Adrenal gland (tissue), 12 donors: ENCODE data around the gene SMC1B. TPM values are rescaled to one million over a fixed set of nuclear protein-coding genes. Genes with fewer than 3 reads are reported as not detected.

Source experiments
- DNase-seq, 7 donors: peaks; one replicate each; pipeline ENCODE4 v3.0.0-alpha.2; 2019 to 2020
- H3K27ac ChIP-seq, 5 donors: fragments of 200-600 bp; sonication (generic) in 4 of 5; 1 replicate in 3 of 5; 2 replicates in 2 of 5; pipeline versions ENCODE4 v1.5.1 to v1.8.0; 2016 to 2020; ENCODE audit warnings: mild to moderate bottlenecking in 1 of 5
- H3K27me3 ChIP-seq: fragments of 200-600 bp; 2 replicates; pipeline ENCODE4 v1.8.0; 2021
- H3K36me3 ChIP-seq, 2 donors: fragments of 200-600 bp; replicated peaks in 1 of 2; 1 replicate in 1 of 2; 2 replicates in 1 of 2; pipeline versions ENCODE4 v1.5.1 to v1.8.0; 2018 to 2022
- H3K4me1 ChIP-seq, 2 donors: fragments of 200-600 bp; replicated peaks in 1 of 2; 1 replicate in 1 of 2; 2 replicates in 1 of 2; pipeline versions ENCODE4 v1.5.1 to v1.8.0; 2018 to 2021
- H3K4me3 ChIP-seq, 4 donors: fragments of 200-600 bp; sonication (generic) in 3 of 4; one replicate each; pipeline ENCODE4 v1.5.1; 2016 to 2018
- H3K9me3 ChIP-seq, 3 donors: fragments of 200-600 bp; sonication (generic) in 1 of 3; replicated peaks in 1 of 3; 1 replicate in 2 of 3; 2 replicates in 1 of 3; pipeline versions ENCODE4 v1.5.1 to v1.8.0; 2016 to 2021
- CTCF ChIP-seq, 6 experiments: fragments of 450-650 bp in 4 of 6; fragments of 200-600 bp in 2 of 6; sonication (generic) in 1 of 6; IDR thresholded peaks; 1 replicate in 5 of 6; 2 replicates in 1 of 6; pipeline versions ENCODE4 v1.5.1 to v1.8.0; 2016 to 2021; ENCODE audit warnings: antibody characterized with exemption in 6 of 6, mild to moderate bottlenecking in 2 of 6, moderate library complexity in 1 of 6
- POLR2A ChIP-seq, 2 donors: fragments of 450-650 bp; IDR thresholded peaks; one replicate each; pipeline ENCODE4 v1.6.1; 2017; ENCODE audit warnings: antibody characterized with exemption in 2 of 2, mild to moderate bottlenecking in 2 of 2, moderate library complexity in 1 of 2
- WGBS, 4 donors: extraction: QIAGEN DNeasy Blood & Tissue Kit in 2 of 4; methylation state at CpG; one replicate each; pipeline versions ENCODE4 v1.1.5 to v1.1.7; 2013 to 2017; 5-methylcytosine and 5-hydroxymethylcytosine counted together
- intact Hi-C, 2 donors: fragments of 100-400 bp; cut with DNase I; formaldehyde crosslinking; loops; one replicate each; pipeline versions ENCODE4 v1.14.1 to v1.15.0; 2022 to 2023
- polyA plus RNA-seq, 3 donors: library from polyadenylated mRNA; stranded (reverse); fragments of 200-250 nt in 2 of 3; fragments of 350-450 nt in 1 of 3; fragmentation: Illumina TruSeq in 1 of 3; extraction: RNeasy Lipid Tissue Mini Kit (QIAGEN cat#74804) in 1 of 3; gene quantifications; one replicate each; pipeline ENCODE4 v1.2.3, GENCODE V29; 2013 to 2014
- total RNA-seq, 9 donors: library from RNA; depleted of rRNA in 4 of 9; stranded (reverse); fragments of >200 nt in 4 of 9; fragments of 120-200 nt in 1 of 9; fragmentation: NEBNext Ultra II Directional in 1 of 9; extraction: Animal tissue kit (Norgen Biotek cat#: 25700) in 1 of 9; gene quantifications; one replicate each; pipeline versions ENCODE4 v1.1.0 to v1.2.4, GENCODE V29; 2013 to 2023
- donor health status: healthy with polysubstance abuse.
- donor health status: Bipolar disorder and iron deficiency.
- donor health status: DM: yes; HTN: yes; CAD: no.
- donor health status: DM: no; HTN: no; CAD: no.
- donor health status: DM: no; HTN: no; CAD: no.
- donor health status: DM: yes; HTN: yes; CAD: no.

SMC1B gene
- total and polyA plus RNA-seq, 12 donors: 0.06 TPM; not detected in 11

GRCh38 chr22:45319324-45319685, 94.1 kb downstream of the SMC1B start:
- H3K4me3 ChIP-seq: no peak overlapping the region
- peaks cover 0 to 22% of the 10 kb centered on the region in 2 donors for H3K4me1 ChIP-seq
- intact Hi-C loops: no loop called here
- DNase-seq: no peak
- no peaks in the 10 kb centered on the region for H3K9me3 ChIP-seq
- 62 to 72% (median 66%) methylated on average over 5 of the region's 5 CpGs for WGBS, 4 donors
- H3K27ac ChIP-seq: peak overlapping the region in 2 of 5 donors; percentile 70 to 81
- no peaks in the 10 kb centered on the region for H3K27me3 ChIP-seq
- peaks cover 0 to 15% of the 10 kb centered on the region in 2 donors for H3K36me3 ChIP-seq
- TF ChIP-seq POLR2A (IDR thresholded peaks at IDR 0.05) (no peak), CTCF (IDR thresholded peaks at IDR 0.05) (no peak)

GRCh38 chr22:45318558-45319323, 94.7 kb downstream of the SMC1B start:
- H3K27me3 ChIP-seq: no peaks in the 10 kb centered on the region
- intact Hi-C loops: no loop called here
- no peak for DNase-seq

GRCh38 chr22:45318168-45318557, 95.2 kb downstream of the SMC1B start:
- 10 to 14% (median 12%) methylated on average over 8 of the region's 8 CpGs for WGBS, 4 donors
- peak; percentile 64 to 96 (median 75) for DNase-seq
- intact Hi-C loops: no loop called here
- H3K36me3 ChIP-seq: peaks cover 0 to 3% of the 10 kb centered on the region in 2 donors
- no peak overlapping the region for H3K4me3 ChIP-seq
- no peak for TF ChIP-seq POLR2A (IDR thresholded peaks at IDR 0.05)
- H3K27ac ChIP-seq: peak overlapping the region in 3 of 5 donors; percentile 54 to 81 (median 70)
- H3K9me3 ChIP-seq: no peaks in the 10 kb centered on the region
- H3K4me1 ChIP-seq: peaks cover 0 to 22% of the 10 kb centered on the region in 2 donors
- no peaks in the 10 kb centered on the region for H3K27me3 ChIP-seq

More at GRCh38 chr22:45318558-45319323, 94.7 kb downstream of the SMC1B start:
- H3K36me3 ChIP-seq: peaks cover 0 to 9% of the 10 kb centered on the region in 2 donors
- H3K4me3 ChIP-seq: no peak overlapping the region
- peak overlapping the region in 3 of 5 donors; percentile 9 to 81 (median 70) for H3K27ac ChIP-seq
- no peaks in the 10 kb centered on the region for H3K9me3 ChIP-seq
- 65 to 76% (median 72%) methylated on average over 12 of the region's 12 CpGs for WGBS, 4 donors
- peaks cover 0 to 22% of the 10 kb centered on the region in 2 donors for H3K4me1 ChIP-seq
- TF ChIP-seq POLR2A (IDR thresholded peaks at IDR 0.05) (no peak), CTCF (IDR thresholded peaks at IDR 0.05) (no peak)

GRCh38 chr22:45317551-45318167, 95.7 kb downstream of the SMC1B start:
- peaks cover 0 to 22% of the 10 kb centered on the region in 2 donors for H3K4me1 ChIP-seq
- intact Hi-C loops: no loop called here
- no peaks in the 10 kb centered on the region for H3K36me3 ChIP-seq
- peak overlapping the region in 3 of 5 donors; percentile 54 to 81 (median 70) for H3K27ac ChIP-seq
- peak in 2 of 7 donors; percentile 37 to 67 for DNase-seq
- no peaks in the 10 kb centered on the region for H3K9me3 ChIP-seq
- H3K27me3 ChIP-seq: no peaks in the 10 kb centered on the region
- no peak overlapping the region for H3K4me3 ChIP-seq
- WGBS, 4 donors: 54 to 68% (median 59%) methylated on average over 15 to 19 of the region's 19 CpGs
- TF ChIP-seq CTCF (IDR thresholded peaks at IDR 0.05) (peak in 4 of 6 experiments; percentile 7 to 39 (median 18)), POLR2A (IDR thresholded peaks at IDR 0.05) (no peak)
